ENCODE results near the gene NID2.

NID2 gene

GRCh38 chr14:52003324-52003723 lies 65.5 kb downstream of the NID2 start:
- TF ChIP-seq, protein P1, sequence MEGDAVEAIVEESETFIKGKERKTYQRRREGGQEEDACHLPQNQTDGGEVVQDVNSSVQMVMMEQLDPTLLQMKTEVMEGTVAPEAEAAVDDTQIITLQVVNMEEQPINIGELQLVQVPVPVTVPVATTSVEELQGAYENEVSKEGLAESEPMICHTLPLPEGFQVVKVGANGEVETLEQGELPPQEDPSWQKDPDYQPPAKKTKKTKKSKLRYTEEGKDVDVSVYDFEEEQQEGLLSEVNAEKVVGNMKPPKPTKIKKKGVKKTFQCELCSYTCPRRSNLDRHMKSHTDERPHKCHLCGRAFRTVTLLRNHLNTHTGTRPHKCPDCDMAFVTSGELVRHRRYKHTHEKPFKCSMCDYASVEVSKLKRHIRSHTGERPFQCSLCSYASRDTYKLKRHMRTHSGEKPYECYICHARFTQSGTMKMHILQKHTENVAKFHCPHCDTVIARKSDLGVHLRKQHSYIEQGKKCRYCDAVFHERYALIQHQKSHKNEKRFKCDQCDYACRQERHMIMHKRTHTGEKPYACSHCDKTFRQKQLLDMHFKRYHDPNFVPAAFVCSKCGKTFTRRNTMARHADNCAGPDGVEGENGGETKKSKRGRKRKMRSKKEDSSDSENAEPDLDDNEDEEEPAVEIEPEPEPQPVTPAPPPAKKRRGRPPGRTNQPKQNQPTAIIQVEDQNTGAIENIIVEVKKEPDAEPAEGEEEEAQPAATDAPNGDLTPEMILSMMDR (IDR thresholded peaks at IDR 0.05; ENCODE audit: extremely low read depth, insufficient read depth, missing control alignments), result no peak
- no peak for DNase-seq (ENCODE audit: low spot score)
- in situ Hi-C loops (cut with MboI; ENCODE audit: low pct_unique_long_range_greater_than_20kb, low sequenced_read_pairs, unreplicated experiment), result no loop called here

DNA sequence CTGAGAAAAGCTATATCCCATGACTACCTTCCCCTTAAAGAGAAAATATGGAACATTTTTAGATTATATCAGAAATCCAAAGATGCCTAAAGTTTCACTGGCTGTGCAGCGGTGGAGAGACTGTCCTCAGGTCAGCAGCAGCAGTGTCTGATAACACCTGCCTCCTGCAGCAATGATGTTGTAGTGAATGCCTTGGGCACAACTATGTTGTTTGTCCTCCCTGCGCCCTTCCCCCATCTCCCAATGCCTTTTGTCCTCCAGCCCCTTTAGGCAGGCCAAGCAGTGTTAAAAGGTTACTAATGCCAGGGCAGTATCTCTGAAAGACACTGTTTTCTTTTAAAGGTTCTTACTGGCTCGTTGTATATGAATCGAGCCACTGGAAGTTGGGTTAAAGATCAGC lies 66.3 kb downstream of the NID2 start:
- no peak for DNase-seq (ENCODE audit: low spot score)
- TF ChIP-seq, protein P1 (IDR thresholded peaks at IDR 0.05; ENCODE audit: extremely low read depth, insufficient read depth, missing control alignments), result no peak
- in situ Hi-C loops (cut with MboI; ENCODE audit: low pct_unique_long_range_greater_than_20kb, low sequenced_read_pairs, unreplicated experiment), result no loop called here

GRCh38 chr14:52000696-52001095 lies 68.2 kb downstream of the NID2 start:
- no peak for DNase-seq (ENCODE audit: low spot score)
- TF ChIP-seq, protein P1 (IDR thresholded peaks at IDR 0.05; ENCODE audit: extremely low read depth, insufficient read depth, missing control alignments), result no peak
- in situ Hi-C loops (cut with MboI; ENCODE audit: low pct_unique_long_range_greater_than_20kb, low sequenced_read_pairs, unreplicated experiment), result no loop called here

DNA sequence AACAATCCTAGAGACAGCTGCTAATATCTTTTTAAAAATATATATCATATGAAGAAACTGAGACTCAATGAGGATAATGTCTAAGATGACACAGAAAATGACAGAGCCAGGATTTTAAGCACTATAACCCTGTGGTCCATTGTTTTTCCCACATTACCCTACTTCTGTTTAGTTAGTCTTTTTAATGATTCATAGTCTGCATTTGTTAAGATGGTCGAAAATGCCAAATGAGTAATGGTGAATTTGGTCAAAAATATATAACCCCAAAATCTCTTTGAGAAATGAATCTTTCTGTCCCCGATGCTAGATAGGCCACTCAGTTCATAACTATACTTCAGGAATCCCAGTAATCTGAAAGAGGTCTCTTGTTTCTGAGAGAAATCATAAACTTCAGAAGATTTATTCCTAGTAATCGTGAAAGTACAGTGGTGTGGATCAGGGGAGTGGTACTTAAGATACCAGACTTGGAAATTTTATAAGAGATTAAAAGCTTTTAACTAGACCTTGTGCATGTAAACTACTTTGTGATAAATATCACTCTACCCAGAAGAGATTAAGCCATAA lies 68.8 kb downstream of the NID2 start:
- TF ChIP-seq, protein P1 (IDR thresholded peaks at IDR 0.05; ENCODE audit: extremely low read depth, insufficient read depth, missing control alignments), result no peak
- no peak for DNase-seq (ENCODE audit: low spot score)
- in situ Hi-C loops (cut with MboI; ENCODE audit: low pct_unique_long_range_greater_than_20kb, low sequenced_read_pairs, unreplicated experiment), result no loop called here

GRCh38 chr14:51999084-51999483 lies 69.8 kb downstream of the NID2 start:
- DNase-seq (ENCODE audit: low spot score), result no peak
- in situ Hi-C loops (cut with MboI; ENCODE audit: low pct_unique_long_range_greater_than_20kb, low sequenced_read_pairs, unreplicated experiment), result loop anchor here (25.0 kb wide), 1 partner anchor 712 kb away; no protein-coding TSS in a partner anchor
- TF ChIP-seq, protein P1 (IDR thresholded peaks at IDR 0.05; ENCODE audit: extremely low read depth, insufficient read depth, missing control alignments), result no peak

DNA sequence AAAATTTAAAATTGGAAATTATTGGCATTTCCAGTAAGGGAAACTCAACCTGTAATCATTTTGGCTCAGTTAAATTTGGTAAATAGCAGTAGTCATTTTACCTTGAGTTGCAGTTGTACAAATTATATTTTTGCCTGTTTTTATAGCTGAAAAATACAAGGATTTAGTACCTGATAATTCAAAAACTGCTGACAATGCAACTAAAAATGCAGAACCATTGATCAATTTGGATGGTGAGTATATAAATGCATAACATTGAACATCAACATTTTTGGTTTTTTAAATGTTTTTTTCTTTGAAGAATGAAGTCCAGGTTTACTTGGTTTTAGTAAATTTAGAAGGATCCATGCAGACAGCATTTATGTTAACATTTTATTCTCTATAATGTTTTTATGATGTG lies 70.5 kb downstream of the NID2 start:
- in situ Hi-C loops (cut with MboI; ENCODE audit: low pct_unique_long_range_greater_than_20kb, low sequenced_read_pairs, unreplicated experiment), result loop anchor here (25.0 kb wide), 1 partner anchor 711 kb away; no protein-coding TSS in a partner anchor
- DNase-seq (ENCODE audit: low spot score), result no peak
- TF ChIP-seq, protein P1 (IDR thresholded peaks at IDR 0.05; ENCODE audit: extremely low read depth, insufficient read depth, missing control alignments), result no peak
